Uterine smooth muscle cell (primary cell): ENCODE measurements around the gene MSANTD7. TPM values are rescaled to one million over a fixed set of nuclear protein-coding genes. Genes with fewer than 3 reads are reported as not detected.

Experiments
- total RNA-seq: library from RNA; depleted of rRNA; stranded (reverse); fragments of >200 nt; gene quantifications from 2 replicates; pipeline ENCODE4 v1.2.3, GENCODE V29; 2014

Gene MSANTD7
- total RNA-seq, result 14.9 and 18.3 TPM in 2 replicates

GRCh38 chr10:14837757-14838581 lies at the start of gene MSANTD7, which contains the start of the genes CDNF and HSPA14:
TSS of gene MSANTD7 (plus strand) at chr10:14838306. CDS start at chr10:14842285, 3,979 bp downstream.
TSS of gene CDNF (minus strand) at chr10:14838037. CDS start at chr10:14837946, 91 bp downstream.
TSS of gene HSPA14 (plus strand) at chr10:14838306. CDS start at chr10:14838403, 97 bp downstream.

DNA sequence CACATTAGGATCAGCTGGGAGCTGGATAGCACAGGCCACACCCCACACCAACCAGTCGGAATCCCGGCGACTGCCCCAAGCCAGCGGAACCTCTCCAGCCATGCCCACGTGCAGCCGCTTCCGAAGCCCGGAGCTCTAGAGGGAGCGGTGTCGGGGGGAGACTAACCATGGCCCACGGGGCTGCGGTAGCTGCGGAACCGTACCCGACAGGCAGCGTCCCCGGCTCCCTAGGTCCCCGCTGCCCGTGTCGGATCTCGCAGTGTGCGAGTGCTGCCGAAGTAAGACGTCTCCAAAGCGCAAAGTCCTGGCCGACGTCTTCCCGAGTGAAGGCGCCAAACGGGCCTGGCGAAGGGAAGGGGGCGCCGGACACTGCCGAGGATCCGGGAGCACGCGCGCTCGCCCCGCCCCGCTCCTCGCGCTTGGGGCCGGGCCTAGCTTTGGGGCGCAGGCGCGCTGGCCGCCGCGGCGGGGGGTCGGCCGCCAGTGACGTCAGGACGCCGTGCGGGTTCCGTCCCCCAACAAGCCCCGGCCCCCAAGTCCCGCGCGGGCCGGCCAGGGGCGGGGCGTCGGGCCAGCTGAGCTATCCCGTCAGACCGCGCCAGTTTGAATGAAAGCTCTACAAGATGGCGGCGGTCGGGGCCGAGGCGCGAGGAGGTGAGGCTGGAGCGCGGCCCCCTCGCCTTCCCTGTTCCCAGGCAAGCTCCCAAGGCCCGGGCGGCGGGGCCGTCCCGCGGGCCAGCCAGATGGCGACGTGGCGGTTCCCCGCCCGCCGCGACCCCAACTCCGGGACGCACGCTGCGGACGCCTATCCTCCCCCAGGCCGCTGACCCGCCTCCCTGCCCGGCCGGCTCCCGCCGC lies 40.4 kb downstream of the MSANTD7 start, which contains the start of gene SUV39H2:
Gene SUV39H2 (plus strand): TSS at position 601 of the 858 bp plus-strand sequence. CDS start 23 bp downstream, at position 624.

Other genes starting within 250 kb of the MSANTD7 start
- gene FAM107B, start 63.4 kb upstream of the MSANTD7 start, total RNA-seq, result 22.0 and 34.2 TPM in 2 replicates
- gene CDNF, start 269 bp upstream of the MSANTD7 start, total RNA-seq, result 1.1 and 1.3 TPM in 2 replicates
- 12.2 and 23.8 TPM in 2 replicates for gene HSPA14, start within 50 bp of the MSANTD7 start, total RNA-seq
- gene SUV39H2, start 40.6 kb downstream of the MSANTD7 start, total RNA-seq, result 15.6 and 29.1 TPM in 2 replicates
- gene DCLRE1C, start 115.8 kb downstream of the MSANTD7 start, total RNA-seq, result 13.1 and 18.5 TPM in 2 replicates
- not detected in 2 replicates for gene MEIG1, start 121.1 kb downstream of the MSANTD7 start, total RNA-seq
- gene OLAH, start 205.6 kb downstream of the MSANTD7 start, total RNA-seq, result 0.25 TPM in 1 of 2 replicates, not detected in the other